NCI-H2171 (cell line): Measurements from ENCODE around the gene SLC51A.
"Not testable (repeated sequence)": the region's sequence is repeated elsewhere in the genome, so short reads cannot be mapped to it uniquely, and the experiment has no call there.

ENCODE experiments used
- DNase-seq: peaks from one replicate; lab custom pipeline; 2025; lab: John Stamatoyannopoulos, UW

Gene SLC51A

DNA sequence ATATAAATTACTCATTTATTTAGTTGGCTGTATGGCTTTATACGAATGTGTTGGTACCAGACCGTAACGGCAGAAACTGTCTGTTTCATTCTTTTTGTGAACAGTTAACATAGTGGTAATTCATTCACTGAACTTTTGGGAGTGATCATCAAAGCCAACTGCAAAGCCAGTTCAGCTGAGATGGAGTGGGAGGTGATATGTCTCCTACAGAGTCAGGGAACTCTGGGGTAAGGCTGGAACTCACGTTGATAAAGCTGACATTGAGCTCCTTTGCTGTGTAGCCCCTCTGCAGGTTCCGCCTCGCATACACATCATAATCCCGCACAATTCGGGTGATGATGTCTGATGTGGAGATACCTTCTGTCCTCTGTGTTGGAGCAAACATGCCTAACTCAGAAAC is 25.4 kb downstream of the SLC51A start:
- no peak for DNase-seq

GRCh38 chr3:196244166-196244565 is 27.8 kb downstream of the SLC51A start:
- DNase-seq, result not testable (repeated sequence)

DNA sequence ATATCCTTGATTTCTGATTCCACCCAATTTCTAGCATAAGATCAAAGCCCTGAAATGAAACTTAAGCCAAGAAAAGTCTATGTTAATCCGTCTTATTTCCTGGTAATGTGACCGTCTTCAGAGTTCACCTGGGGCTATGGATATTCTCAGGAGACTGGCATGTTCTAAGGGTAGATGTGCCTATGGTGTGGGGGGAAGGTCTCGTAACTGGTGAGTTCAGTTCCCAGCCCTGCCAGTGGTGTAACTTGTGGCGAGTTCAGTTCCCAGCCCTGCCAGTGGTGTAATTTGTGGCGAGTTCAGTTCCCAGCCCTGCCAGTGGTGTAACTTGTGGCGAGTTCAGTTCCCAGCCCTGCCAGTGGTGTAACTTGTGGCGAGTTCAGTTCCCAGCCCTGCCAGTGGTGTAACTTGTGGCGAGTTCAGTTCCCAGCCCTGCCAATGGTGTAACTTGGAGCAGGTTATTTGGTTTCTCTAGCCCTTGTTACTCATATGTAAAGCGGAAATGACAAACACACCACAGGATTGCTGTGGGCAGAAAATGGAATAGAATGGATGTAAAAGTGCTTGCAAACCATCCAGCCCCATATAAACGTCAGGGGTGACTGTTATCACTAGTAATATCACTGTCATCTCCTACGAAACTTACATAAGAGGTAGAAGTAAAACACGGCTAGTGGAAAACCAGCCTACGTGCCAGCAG is 30.4 kb downstream of the SLC51A start:
- DNase-seq, result no peak

- DNase-seq, result no peak
Measured at GRCh38 chr3:196251918-196252317, 35.6 kb downstream of the SLC51A start.

- no peak for DNase-seq
Measured at GRCh38 chr3:196254376-196255283, 38.3 kb downstream of the SLC51A start.

GRCh38 chr3:196255776-196256175 is 39.4 kb downstream of the SLC51A start:
- no peak for DNase-seq

GRCh38 chr3:196260784-196261183 is 44.5 kb downstream of the SLC51A start:
- DNase-seq, result no peak

DNA sequence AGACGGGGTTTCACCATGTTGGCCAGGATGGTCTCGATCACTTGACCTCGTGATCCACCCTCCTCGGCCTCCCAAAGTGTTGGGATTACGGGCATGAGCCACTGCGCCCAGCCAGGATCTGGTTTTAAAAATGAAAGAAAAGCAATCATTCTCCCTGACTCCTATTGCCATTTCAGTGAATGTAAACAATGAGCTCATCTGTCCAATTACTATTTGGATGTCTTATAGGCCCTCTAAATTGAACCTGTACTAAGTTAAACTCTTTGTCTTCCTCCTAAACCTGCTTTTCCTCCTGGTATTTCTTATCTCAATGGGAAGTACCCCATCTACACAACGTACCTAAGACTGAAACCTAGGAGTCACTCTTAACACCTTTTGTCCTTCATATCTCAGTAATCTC is 47.5 kb downstream of the SLC51A start:
- DNase-seq, result no peak

GRCh38 chr3:196268284-196269163 is 52.2 kb downstream of the SLC51A start:
- no peak for DNase-seq

DNA sequence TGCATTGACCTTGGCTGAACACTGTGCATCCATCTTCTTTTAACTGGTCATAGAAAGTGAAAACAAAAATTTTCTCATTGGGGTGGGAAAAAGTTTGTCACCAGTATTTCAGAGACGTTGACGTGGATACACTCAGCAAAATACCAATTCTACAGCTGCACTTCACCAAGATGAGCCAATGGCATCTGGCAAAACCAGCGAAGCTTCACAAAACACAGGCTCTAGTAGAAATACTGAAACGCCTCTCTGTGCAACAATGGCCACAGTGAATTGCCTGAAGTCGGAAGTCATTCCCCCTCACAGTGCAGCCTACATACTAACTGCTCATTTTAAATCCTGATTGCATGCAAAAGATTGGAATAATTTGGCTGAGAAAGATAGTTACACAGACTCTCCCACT is 54.2 kb downstream of the SLC51A start:
- no peak for DNase-seq

DNA sequence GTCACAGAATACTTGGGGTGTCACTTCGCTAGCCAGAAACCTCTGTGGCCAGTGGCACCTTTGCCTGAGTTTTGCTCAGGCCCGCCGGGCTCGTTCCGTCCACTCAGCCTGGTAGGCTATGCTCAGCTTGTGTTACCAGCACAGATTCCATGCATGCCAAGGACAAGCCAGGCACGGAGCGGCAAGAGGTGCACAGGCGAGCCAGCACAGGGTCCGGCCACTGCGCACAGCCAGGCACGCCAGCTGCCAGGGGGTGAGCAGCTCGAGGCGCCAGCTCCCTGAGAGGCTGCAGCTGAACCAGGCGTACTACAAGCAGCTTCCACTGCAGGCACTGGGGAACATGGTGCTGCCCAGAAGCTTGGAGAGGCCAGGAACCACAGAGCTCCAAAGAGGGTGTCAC is 56.5 kb downstream of the SLC51A start:
- DNase-seq, result no peak

GRCh38 chr3:196273655-196274054 is 57.3 kb downstream of the SLC51A start:
- DNase-seq, result no peak

DNA sequence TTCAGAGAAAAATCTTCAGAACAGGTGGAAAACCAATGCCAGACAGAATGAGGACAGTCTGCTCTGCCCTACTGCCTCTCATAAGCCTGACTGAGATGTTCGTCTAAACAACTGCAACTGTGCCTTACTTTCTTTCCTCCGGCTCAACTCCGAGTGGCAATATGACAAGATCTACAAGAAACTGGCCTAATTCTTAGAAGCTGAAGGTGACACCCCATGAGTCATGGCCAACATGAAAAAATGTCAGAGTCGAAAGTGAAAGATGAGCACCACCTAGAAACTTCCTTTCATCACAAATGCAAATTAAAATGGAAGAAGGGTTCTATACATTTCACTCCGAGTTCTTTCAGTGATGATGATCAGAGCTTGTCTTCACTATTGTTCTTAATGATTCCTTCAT is 58.3 kb downstream of the SLC51A start:
- DNase-seq, result no peak

- no peak for DNase-seq
Measured at GRCh38 chr3:196275126-196275525, 58.8 kb downstream of the SLC51A start.

DNA sequence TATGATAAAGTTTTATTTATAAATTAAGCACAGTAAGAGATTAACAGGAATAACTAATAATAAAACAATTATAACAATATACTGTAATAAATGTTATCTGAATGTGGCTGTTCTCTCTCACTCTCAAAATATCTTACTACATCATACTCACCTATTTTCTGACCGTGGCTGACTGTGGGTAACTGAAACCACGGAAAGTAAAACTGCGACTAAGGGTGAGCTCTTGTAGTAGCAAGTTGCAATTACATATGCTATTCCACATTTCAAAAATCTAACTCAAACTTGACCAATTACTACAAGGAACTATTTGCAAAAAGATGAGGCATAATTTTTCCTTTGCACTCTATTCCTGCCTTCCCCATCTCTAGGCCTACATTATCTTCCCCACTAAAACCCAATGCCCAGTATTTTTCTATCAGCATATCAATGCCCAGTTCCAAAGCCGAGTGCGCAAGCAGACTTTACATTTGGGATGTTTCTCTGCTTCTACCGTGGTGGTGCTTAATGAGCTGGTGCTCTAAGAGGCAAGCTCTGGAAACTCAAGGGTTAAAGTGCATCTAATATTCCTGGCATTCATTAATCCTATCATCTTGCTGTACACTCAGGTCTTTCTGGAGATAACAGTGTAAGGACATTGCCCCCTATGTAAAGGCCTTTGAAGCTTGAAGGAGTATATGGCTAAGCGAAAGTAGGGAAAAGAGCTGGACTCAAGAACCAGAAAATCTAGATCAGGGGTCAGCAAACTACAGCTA is 64.5 kb downstream of the SLC51A start:
- no peak for DNase-seq

DNA sequence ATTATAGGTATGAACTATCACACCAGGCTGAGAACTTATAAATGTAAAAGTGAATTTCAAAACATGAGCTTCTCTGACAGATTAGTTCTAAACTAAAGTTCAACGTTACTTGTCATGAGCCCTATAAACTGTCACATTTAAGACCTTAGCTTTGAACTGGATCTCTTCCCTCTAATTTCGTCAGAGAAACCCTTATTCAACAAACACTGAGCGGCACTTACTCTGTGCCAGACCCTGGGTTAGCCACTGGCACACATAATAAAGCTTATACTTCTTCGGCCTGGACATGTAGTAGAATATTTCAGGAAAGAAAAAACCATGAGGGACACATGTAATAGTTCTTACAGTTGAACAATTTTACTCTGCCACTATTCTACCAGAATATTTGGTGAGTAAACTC is 65.6 kb downstream of the SLC51A start:
- DNase-seq, result no peak
